Muscle of leg (tissue), 11 donors: ENCODE measurements around the gene ABR. TPM values are rescaled to one million over a fixed set of nuclear protein-coding genes. Genes with fewer than 3 reads are reported as not detected.
A peak's percentile ranks its signal among the peaks of the same experiment; 100 is the strongest.

ENCODE experiments used
- DNase-seq: peaks from one replicate; pipeline ENCODE4 v3.0.0; 2013
- H3K27ac ChIP-seq: one replicate; pipeline ENCODE4 v1.5.1; 2013; ENCODE audit warnings: mild to moderate bottlenecking, low read length, control low read depth
- H3K27me3 ChIP-seq: one replicate; pipeline ENCODE4 v1.6.1; 2013; ENCODE audit warnings: low read length; ENCODE audit not compliant: control insufficient read depth, insufficient read depth
- H3K36me3 ChIP-seq: one replicate; pipeline ENCODE4 v1.6.1; 2013; ENCODE audit warnings: low read length; ENCODE audit not compliant: control insufficient read depth, insufficient read depth
- H3K4me1 ChIP-seq: one replicate; pipeline ENCODE4 v1.6.1; 2013; ENCODE audit warnings: low read length; ENCODE audit not compliant: control insufficient read depth, insufficient read depth
- H3K4me3 ChIP-seq: one replicate; pipeline ENCODE4 v1.5.1; 2013; ENCODE audit warnings: low read length, control low read depth
- H3K9me3 ChIP-seq: replicated peaks from 2 replicates; pipeline ENCODE4 v1.6.1; 2013; ENCODE audit warnings: low read depth, low read length; ENCODE audit not compliant: control insufficient read depth
- WGBS: methylation state at CpG from one replicate; pipeline ENCODE4 v1.1.5; 2013; ENCODE audit warnings: missing lambda C conversion rate; ENCODE audit not compliant: insufficient coverage; 5-methylcytosine and 5-hydroxymethylcytosine counted together
- polyA plus RNA-seq, 8 donors: library from polyadenylated mRNA; unstranded; fragments of 120-200 nt; gene quantifications; one replicate each; pipeline versions ENCODE4 v1.2.1 to v1.2.3, GENCODE V29; 2013; ENCODE audit warnings: inconsistent platforms in 1 of 8, low replicate concordance in 1 of 8; ENCODE audit not compliant: insufficient read length in 8 of 8, insufficient read depth in 1 of 8
- total RNA-seq: library from RNA; stranded (reverse); fragments of 120-200 nt; gene quantifications from one replicate; pipeline ENCODE4 v1.2.4, GENCODE V29; 2013

The ABR gene
- total and polyA plus RNA-seq, 9 donors, result 21.4 to 58.3 (median 40.1) TPM

DNA sequence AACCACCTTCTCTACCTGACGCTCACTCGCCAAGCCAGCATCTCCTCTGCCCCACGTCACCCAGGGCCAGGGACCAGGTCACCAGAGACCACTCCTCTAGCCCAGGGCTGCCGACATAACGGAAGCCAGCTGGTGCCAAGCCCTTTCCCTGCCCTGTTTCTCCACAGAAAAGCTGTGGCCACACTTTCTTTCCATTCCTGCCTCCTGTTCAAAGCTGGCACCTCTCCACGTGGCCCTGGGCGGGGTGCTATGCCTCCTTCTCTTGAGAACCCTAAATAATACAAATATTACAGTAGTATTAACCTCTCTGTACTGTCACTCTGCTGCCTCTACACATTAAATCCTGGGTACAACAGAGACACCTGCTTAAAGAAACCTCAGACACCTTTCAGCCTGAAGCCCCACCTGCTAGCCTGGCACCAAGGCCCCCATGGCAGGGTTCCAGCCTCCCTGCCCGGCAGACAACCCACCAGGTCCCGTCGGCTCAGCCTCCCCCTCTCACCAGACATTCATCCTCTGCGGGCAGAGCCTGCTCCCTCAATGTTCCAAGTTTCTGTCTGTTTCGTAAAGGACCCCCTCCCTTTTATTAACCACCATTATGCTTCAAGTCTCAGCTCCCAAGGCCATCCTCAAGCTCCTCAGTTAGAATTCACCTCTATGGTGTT lies 120.5 kb downstream of the ABR start:
- no peak overlapping the region for H3K4me3 ChIP-seq
- WGBS, result 89% methylated on average over 12 of the region's 12 CpGs
- peaks cover 2% of the 10 kb centered on the region for H3K9me3 ChIP-seq
- H3K36me3 ChIP-seq, result peaks cover 41% of the 10 kb centered on the region
- H3K27me3 ChIP-seq, result no peaks in the 10 kb centered on the region
- no peak overlapping the region for H3K27ac ChIP-seq
- no peak for DNase-seq
- H3K4me1 ChIP-seq, result peaks cover 7% of the 10 kb centered on the region

DNA sequence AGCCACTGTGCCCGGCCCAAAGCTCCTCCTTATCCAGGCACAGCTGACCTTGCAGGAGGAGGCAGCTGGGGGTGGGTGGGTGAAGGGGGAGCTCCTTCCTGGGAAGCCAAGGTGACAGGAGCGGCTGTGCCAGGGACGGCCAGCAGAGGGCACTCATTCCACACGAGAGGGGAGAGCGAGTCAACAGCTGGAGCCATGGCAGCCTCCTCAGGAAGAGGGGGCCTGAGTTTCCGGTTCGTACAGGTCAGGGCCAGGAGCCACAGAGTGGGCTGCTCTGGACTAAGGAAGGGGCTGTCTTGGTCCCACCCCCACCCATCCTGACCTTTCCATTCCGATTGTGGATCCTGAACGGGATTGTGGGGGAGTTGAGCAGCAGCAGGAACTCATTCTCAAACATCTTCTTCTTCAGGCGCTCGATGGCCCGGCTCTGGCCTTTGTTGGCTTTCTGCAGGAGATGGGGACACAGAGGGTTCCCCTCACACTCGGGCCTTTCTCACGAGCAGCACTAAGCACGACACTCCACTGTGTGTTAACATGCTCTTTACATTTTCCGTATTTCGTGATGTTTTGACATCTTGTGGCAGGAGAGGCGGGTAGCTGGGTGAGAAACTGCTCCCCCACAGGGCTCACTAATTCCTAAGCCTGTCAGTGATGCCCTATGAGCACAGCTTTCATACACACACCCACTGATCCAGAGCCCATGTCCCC lies 121.2 kb downstream of the ABR start:
- 96% methylated on average over 11 of the region's 18 CpGs for WGBS
- peaks cover 48% of the 10 kb centered on the region for H3K36me3 ChIP-seq
- peaks cover 7% of the 10 kb centered on the region for H3K4me1 ChIP-seq
- no peak overlapping the region for H3K27ac ChIP-seq
- no peak for DNase-seq
- no peaks in the 10 kb centered on the region for H3K27me3 ChIP-seq
- no peak overlapping the region for H3K4me3 ChIP-seq
- H3K9me3 ChIP-seq, result peaks cover 2% of the 10 kb centered on the region

DNA sequence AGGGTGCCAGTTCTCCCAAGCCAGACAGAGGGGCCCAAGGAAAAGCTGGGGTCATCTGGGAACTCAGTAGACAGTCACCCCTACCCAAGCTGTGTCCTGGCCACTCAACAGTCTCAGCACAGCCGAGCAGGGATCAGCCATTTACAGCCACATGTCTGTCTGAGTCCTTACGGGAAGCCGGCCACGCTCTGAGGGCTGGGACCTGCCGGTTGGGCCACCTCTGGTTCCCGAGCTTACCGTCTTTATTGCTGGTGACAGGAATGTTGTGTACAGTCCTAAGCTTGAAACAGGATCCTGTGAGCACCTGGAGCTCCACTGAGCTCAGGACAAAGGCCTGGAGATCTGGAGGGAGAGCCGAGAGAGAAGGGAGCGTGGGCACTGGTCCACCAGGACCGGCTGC lies 123.0 kb downstream of the ABR start:
- peaks cover 2% of the 10 kb centered on the region for H3K9me3 ChIP-seq
- peaks cover 40% of the 10 kb centered on the region for H3K36me3 ChIP-seq
- H3K4me1 ChIP-seq, result peaks cover 7% of the 10 kb centered on the region
- WGBS, result 52% methylated on average over 9 of the region's 10 CpGs
- no peak for DNase-seq
- no peak overlapping the region for H3K4me3 ChIP-seq
- H3K27ac ChIP-seq, result no peak overlapping the region
- H3K27me3 ChIP-seq, result no peaks in the 10 kb centered on the region

DNA sequence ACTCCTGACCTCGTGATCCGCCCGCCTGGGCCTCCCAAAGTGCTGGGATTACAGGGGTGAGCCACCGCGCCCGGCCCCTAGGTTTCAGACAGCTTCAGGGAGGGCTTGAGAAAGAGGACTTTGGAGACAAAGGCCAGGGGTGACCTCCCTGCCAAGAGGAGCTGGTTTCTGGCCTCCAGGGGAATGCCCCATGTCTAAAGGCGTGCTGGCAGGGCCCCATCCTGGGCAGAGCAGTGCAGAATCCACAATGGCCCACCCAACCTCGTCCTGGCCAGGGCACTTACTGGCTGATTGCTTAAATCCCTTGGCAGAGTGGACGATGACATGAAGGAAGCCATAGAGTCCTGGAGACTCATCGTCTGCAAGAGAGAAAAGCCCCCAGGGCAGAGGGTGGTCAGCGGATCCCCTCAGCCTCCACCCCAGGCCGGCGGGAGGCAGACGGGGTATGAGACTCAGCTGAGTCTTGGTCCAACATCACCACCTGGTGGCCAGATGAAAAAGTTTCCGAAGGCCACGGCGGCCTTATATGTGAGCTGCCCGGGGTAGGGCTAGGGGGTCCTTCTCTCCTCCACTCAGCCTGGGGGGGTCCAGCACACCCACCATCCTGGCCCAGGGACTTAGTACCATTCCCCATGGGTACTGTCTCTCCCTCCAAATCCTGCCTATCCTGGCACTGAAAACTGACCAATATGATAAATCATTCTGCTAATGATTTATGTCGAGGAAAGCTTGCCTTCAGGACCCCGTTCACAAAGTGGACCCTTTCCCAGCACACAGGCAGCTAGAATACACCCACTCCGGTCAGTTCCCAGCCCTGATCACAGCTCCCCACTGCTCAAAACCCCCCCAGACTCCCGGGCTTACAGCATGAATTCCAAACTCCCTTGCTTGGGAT lies 123.8 kb downstream of the ABR start:
- Histone ChIP-seq H3K27ac (no peak overlapping the region), H3K9me3 (peaks cover 2% of the 10 kb centered on the region), H3K36me3 (peaks cover 38% of the 10 kb centered on the region), H3K4me3 (no peak overlapping the region), H3K27me3 (no peaks in the 10 kb centered on the region), H3K4me1 (peaks cover 7% of the 10 kb centered on the region)
- 43% methylated on average over 6 of the region's 22 CpGs for WGBS
- DNase-seq, result peak; percentile 79

DNA sequence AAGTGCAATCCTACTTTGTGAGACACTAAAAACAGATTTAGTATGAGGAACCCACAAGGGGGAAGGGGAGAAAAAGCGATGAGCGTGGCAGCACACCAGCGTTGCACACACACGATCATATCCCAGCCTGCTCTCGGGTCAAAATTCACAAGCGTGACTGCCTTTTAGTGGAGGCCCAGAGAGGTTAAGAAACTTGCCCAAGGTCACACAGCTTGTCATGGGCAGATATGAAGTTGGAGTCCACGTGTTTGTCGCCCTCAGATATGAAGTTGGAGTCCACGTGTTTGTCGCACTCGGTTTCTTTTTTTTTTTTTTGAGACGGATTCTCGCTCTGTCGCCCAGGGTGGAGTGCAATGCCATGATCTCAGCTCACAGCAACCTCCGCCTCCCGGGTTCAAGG lies 124.5 kb downstream of the ABR start:
- no peak overlapping the region for H3K27ac ChIP-seq

DNA sequence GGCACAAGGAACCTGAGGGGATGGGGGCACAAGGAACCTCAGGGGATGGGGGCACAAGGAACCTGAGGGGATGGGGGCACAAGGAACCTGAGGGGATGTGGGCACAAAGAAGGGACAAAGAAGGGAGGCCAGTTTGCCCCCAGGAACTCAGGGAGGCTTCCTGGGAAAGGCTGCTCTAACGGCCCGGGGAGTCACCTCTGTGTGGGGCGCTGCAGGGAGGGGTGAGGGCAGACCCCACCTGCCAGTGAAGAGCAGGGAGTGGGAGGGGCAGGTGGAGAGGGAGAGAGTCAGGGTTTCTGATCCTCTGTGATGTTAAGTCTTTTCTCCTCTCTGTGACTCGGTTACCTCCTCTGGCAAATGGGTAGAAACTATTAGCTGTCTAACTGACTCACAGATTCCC lies 125.1 kb downstream of the ABR start:
- peaks cover 2% of the 10 kb centered on the region for H3K9me3 ChIP-seq
- 92% methylated on average over 3 of the region's 4 CpGs for WGBS
- no peak overlapping the region for H3K27ac ChIP-seq
- H3K4me1 ChIP-seq, result peaks cover 7% of the 10 kb centered on the region
- DNase-seq, result no peak
- H3K36me3 ChIP-seq, result peaks cover 42% of the 10 kb centered on the region
- no peaks in the 10 kb centered on the region for H3K27me3 ChIP-seq
- H3K4me3 ChIP-seq, result no peak overlapping the region

More for the DNA sequence above, 124.5 kb downstream of the ABR start:
- 92% methylated on average over 15 of the region's 16 CpGs for WGBS
- DNase-seq, result no peak
- no peak overlapping the region for H3K4me3 ChIP-seq
- peaks cover 7% of the 10 kb centered on the region for H3K4me1 ChIP-seq
- no peaks in the 10 kb centered on the region for H3K27me3 ChIP-seq
- H3K36me3 ChIP-seq, result peaks cover 41% of the 10 kb centered on the region
- peaks cover 2% of the 10 kb centered on the region for H3K9me3 ChIP-seq

DNA sequence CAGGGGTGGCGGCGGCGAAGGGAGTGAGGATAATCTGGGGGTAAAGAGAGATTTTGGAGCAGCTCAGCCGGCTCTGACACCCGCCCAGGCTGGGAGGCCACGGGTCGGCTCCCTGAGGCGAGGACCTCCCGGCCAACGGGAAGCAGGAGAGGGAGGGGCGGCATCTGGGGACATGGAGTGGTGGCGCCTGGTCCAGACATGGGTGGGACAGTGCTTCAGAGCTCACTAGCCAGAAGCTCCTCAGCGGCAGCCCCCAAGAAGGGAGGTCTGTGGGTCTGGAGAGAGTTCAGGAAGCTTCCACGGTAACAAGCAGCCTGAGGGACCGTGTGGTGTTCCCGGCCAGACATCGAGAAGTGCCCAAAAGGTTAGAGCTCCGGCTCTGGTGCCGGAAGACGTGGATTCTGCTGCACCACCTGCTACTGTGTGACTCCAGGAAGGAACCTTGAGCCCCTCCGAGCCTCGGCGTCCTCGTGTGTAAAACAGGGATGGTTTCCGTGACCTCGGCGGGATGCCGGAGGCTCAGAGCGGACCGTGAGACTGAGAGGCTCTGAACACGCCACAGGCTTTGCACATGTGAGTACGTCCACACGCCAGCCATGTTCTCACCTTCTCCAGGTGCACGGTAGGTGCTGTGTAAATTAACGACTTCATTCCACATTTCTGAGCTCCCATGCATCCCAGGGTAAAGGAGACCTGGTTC lies 126.0 kb downstream of the ABR start:
- Histone ChIP-seq H3K27ac (no peak overlapping the region), H3K9me3 (peaks cover 2% of the 10 kb centered on the region), H3K27me3 (no peaks in the 10 kb centered on the region), H3K36me3 (peaks cover 39% of the 10 kb centered on the region), H3K4me1 (peaks cover 7% of the 10 kb centered on the region), H3K4me3 (no peak overlapping the region)
- 85% methylated on average over 34 of the region's 35 CpGs for WGBS
- DNase-seq, result no peak

DNA sequence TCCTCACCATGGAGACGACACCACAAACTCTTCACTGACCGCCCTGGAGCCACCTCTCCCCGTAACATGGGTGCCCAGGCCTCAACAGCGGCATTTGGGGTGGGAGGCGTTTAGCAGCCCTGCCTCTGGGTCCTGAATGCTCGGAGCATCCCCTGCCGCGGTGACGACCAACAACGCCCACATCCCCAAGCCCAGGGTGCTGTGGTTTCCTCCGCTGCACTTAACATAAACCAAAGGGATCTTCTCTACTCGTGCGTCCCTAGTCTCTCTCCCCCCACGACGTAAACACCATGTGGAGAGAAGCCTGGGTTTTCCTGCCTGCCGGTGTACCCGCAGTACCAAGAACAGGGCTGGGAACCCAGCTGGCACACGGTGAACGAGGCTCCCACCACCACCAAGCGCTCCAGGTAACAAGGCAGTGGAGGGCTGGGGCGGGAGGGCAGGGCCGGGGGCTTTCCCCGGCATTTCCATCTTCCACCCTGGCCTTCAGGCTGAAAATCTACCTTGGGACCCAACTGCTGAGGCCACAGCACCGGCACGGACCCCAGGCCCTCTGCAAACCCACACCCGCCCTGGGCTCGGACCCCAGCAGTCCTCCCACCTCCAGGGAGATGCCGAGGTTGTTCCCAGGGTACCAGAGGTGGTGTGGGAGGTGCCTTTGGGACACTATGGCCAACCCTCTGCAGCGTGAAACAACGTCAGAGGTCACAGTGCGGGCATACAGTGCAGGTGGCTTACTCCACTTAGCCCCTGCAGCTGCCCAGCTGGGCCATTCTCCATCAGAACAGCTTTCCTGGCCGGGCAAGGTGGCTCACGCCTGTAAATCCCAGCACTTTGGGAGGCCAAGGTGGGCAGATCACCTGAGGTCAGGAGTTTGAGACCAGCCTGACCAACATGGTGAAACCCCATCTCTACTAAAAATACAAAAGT lies 128.5 kb downstream of the ABR start:
- Histone ChIP-seq H3K4me1 (peaks cover 29% of the 10 kb centered on the region), H3K36me3 (peaks cover 40% of the 10 kb centered on the region), H3K27ac (no peak overlapping the region), H3K4me3 (no peak overlapping the region), H3K27me3 (no peaks in the 10 kb centered on the region), H3K9me3 (no peaks in the 10 kb centered on the region)
- 90% methylated on average over 18 of the region's 33 CpGs for WGBS
- DNase-seq, result no peak
